ENCODE data around the gene RNGTT.
"Not testable (repeated sequence)": the region's sequence is repeated elsewhere in the genome, so short reads cannot be mapped to it uniquely, and the experiment has no call there.

The RNGTT gene

DNA sequence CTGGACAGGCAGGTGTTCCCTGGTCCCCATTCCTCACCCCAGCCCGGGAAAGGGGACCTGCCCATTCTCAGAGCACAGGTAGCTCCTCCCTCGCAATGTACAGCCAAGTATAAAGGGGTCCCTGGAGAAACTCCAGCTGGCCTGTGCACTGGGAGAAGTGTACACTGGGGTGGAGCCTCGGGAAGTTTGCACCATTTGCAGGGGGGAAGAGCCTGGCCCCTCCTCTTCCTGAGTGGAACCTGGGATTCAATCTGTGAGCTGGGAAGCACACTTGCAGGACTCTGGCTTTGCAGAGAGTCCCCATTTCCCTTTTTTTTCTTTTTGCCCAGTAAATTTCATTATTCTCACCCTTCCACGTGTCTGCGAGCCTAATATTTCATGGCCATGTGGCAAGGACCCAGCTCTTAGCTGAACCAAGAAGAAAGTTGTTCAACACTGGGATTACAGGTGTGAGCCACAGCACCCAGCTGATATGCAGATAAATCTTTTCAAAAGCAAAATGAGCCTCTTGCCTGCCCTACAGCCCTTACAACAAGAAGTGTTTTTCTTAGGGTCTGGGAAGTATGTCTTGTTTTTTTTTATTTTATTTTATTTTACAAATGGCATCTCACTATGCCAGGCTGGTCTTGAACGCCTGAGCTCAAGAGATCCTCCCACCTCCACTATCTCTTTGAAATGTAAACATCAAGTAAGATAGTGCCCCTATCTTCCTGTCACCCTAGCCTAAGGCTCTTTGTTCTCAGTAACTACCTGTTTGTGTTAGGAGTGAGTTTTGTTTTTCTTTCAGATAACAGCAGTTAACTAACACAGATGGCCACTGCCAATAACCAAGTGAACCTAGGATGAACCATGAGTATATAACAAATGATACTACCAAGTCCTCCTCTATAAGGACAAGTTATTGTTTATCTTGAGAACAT lies 9.3 kb upstream of the RNGTT start:
- DNase-seq (ENCODE audit: low read depth in 2 of 2): no peak

DNA sequence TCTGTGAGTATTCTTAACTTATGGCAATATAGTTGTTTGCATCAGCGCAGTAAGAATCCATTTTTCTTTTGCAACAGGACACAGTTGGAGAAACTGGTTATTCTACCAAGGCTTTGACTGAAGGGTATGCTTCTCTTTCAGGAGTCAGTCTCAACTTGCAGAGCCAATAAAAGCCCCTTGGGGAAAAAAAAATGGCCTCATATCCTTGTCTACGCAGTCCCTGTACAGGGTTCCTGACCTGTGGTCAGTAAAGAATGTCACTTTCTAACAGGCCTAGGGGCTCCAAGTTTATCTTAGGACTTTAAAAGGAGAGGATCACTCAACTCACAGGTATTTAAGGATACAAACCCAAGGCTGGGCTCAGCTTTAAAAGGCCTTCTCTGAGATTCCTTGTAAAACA lies 6.9 kb upstream of the RNGTT start:
- no peak for DNase-seq (ENCODE audit: low read depth in 2 of 2)

DNA sequence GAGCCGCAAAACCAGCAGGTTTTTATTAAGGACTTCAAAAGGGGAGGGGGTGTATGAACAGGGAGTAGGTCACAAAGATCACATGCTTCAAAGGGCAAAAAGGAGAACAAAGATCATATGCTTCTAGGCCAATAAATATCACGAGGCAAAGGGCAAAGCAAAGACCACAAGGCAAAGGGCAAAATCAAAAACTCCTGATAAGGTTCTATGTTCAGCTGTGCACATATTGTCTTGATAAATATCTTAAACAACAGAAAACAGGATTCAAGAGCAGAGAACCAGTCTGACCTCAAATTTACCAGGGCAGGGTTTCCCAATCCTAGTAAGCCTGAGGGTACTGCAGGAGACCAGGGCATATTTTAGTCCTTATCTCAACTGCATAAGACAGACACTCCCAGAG lies 5.8 kb upstream of the RNGTT start:
- DNase-seq (ENCODE audit: low read depth in 2 of 2): not testable (repeated sequence)

DNA sequence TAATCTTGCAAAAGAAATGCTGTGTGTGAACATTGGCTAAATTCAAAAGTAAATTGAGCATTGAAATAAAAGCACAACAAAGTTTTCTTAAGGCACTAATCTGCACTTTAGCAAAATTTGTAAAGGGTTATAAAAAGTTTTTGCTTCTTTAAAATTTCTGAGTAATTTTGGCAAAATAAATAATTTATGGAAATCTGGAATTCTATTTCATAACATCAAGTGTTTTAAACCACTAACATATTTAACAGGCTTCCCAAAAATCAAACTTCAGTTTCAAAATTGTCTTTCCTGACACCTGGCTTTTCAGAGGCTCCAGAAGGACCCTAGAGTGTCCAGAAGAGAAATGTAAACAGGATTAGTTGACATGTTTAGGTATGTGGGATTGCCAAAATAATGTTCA lies 4.5 kb upstream of the RNGTT start:
- no peak for DNase-seq (ENCODE audit: low read depth in 2 of 2)

DNA sequence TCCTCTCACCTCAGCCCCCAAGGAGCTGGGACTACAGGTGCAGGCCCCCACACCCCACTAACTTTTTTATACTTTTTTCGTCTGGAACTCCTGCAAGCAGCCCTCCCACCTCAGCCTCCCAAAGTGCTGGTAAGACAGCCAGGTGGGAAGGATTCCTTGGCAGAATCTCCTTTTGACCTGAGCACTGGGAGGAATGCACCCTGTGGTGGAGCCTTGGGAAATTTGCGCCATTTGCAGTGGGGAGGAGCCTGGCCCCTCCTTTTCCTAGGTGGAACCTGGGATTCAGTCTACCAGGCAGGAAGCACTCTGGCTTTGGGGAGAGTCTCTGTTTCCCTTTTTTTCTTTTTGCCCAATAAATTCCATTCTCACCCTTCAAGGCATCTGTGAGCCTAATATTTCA lies 2.3 kb upstream of the RNGTT start:
- DNase-seq (ENCODE audit: low read depth in 2 of 2): no peak

DNA sequence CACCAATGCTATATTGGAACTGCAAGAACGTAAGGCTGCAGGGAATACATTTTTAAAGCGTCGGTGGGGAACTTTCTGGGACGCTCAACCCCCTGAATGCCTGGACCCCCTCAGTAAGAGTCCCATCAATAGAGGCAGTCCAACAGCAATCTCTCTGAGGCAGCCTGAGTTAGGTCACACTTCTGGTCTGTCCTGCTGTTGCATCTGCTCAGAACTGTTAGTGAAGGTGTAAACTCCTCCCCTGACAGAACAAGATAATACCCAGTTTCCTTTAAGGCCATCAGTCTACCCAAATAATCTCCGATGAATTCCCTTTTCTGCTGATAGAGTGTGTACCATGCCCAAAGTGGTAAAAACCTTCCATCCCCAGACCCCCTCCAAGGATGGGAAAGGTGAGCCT lies 1.1 kb upstream of the RNGTT start:
- no peak for DNase-seq (ENCODE audit: low read depth in 2 of 2)

DNA sequence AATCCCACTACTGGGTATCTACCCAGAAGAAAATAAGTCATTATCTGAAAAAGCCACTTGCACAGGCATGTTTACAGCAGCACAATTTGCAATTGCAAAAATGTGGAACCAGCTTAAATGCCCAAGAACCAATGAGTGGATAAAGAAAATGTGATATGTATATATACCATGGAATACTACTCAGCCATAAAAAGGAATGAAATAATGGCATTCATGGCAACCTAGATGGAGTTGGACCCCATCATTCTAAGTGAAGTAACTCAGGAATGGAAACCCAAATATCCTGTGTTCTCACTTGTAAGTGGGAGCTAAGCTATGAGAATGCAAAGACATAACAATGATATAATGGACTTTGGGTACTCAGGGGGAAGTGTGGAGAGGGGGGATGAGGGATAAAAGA lies 4.6 kb downstream of the RNGTT start:
- DNase-seq (ENCODE audit: low read depth in 2 of 2): no peak

DNA sequence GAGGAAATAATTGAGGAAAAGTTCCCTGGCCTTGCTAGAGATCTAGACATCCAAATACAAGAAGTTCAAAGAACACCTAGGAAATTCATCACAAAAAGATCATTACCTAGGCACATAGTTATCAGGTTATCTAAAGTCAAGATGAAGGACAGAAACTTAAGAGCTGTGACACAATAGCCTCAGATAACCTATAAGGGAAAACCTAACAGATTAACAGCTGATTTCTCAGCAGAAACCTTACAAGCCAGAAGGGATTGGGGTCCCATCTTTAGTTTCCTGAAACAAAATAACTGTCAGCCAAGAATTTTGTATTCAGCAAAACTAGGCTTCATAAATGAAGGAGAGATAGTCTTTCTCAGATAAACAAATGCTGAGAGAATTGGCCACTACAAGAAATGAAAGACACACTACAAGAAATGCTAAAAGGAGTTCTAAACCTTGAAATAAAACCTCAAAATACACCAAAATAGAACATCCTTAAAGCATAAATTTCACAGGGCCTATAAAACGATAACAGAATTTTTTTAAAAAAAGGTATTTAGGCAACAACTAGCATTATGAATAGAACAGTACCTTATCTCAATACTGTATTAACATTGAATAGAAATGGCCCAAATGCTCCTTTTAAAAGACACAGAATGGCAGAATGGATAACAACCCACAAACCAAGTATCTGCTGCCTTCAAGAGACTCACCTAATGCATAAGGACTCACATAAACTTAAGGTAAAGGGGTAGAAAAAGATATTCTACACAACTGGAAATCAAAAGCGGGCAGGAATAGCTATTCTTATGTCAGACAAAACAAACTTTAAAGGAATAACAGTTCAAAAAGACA lies 9.7 kb downstream of the RNGTT start:
- no peak for DNase-seq (ENCODE audit: low read depth in 2 of 2)

DNA sequence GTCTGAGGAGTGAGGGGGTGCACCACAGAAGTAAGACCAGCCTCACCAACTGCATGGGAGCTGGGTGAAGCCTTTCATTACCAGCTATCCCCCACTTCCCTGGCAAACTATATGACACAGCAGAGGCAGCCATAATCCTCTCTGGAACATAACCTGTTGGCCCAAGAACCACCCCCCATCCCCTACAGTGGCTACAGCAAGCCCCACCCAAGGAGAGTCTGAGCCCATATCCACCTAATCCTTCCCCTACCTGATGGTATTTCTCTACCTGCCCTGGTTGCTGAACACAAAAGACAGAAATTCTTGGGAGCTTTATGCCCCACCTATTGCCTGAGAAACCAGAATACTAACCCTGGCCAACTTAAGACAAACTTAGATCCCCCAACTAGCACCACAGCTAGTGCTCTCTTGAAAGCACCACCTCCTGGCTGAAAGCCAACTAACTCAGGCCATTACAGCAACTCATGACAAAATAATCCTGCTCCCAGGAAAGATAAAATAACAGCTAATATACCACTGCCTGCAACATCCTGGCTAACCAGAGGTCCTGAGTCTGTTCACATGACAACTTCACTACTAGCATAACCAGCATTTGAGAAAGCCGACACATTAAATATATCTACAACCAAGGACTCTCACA lies 11.2 kb downstream of the RNGTT start:
- DNase-seq (ENCODE audit: low read depth in 2 of 2): no peak

DNA sequence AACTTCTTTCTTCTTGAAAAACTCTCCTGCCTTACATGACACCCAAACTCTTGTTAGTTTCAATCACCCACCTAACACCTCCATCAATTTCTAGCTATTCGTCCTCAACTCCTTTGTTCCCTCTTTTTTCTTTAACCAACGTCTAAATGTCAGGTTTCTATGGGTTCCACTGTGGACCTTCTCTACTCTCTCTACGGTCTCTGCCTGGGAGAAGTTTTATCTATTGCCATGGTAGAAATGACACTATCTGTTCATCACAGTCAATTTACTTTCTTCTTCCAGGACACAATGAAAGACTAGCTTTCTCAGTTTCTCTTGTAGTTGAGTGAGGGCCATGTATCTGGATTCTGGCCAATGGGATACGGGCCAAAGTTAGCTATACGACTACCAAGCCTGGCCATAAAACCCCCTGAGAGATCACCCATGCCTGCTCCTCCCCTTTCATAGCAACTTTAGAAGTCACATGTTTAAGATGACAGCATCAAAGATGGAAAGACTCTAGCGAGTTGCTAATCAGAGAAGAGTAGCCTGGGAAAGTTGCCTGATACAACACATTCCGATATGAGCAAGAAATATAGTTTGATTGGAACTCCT lies 17.9 kb downstream of the RNGTT start:
- DNase-seq (ENCODE audit: low read depth in 2 of 2): no peak

DNA sequence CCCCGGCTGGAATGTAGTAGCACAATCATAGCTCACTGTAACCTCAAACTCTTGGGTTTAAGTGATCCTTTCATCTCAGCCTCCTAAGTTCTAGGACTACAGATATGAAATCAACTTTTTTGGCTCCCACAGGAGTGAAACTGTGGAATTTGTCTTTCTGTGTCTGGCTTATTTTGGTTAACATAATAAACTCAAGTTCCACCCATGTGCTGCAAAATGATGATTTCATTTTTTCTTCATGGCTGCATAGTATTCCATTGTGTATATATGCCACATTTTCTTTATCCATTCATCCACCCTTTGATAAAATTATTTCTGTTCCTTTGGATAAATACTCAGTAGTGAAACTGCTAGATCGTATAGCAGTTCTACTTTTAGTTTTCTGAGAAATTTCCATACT lies 29.9 kb downstream of the RNGTT start:
- DNase-seq (ENCODE audit: low read depth in 2 of 2): no peak

DNA sequence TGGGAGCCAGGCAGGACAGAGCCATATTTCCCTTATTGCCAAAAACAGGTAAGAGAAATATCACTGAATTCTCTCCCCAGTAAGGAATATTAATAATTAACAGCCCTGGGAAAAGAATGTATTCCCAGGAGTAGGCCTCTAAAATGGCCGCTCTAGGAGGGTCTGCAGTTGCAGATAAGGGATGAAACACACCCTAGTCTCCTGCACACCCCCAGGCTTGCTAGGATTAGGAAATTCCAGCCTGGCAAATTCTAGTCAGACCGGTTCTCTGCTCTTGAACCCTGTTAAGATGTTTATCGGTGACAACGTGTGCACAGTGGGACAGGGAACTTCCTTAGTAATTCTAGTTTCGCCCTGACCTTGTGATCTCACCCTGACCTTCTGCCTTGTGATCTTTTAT lies 31.4 kb downstream of the RNGTT start:
- not testable (repeated sequence) for DNase-seq (ENCODE audit: low read depth in 2 of 2)

DNA sequence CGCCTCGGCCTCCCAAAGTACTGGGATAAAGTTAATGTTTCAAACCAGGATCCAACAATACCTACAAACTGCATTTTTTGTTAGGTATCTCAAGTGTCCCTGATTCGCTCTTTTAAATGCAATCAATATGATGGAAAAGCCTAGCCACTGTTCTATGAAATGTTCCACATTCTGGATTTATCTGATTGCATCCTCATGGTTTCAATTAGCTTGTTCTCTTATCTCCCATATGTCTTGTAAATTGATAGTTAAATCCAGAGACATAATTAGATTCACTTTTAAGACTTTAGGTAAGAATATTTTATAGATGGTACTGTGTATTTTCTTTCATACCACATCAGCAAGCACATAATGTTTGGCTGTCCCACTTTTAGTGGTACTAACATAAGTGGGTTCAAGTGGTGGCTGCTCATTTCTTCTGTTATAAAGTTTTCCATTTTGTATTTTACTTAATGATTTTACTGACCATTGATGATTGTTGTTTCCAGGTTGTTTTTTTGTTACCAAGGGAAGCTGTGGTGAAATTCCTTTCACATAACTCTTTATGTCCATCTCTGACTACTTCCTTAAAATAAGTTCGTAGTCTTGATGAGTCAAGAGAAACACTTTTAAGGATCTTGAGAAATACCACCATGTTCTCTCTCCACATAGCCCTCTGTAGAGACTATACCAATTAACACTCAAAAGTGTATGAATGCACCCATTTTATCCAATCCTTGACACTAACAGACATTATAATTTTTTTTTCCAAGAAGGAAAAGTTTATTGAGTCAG lies 40.5 kb downstream of the RNGTT start:
- no peak for DNase-seq (ENCODE audit: low read depth in 2 of 2)

DNA sequence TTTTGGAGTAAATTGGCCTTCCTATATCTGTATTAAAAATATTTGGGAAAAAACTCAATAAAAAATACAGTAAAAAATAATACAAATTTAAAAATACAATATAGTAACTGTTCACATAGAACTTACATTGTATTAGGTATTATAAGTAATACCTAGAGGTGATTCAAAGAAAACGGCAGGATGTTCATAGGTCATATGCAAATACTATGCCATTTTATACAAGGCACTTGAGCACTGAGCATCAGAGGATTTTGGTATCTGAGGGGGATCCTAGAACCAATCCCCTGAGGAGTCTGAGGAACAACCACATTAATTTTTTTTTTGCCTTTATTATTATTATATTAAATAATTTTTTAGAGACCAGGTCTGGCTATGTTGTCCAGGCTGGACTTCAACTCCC lies 41.7 kb downstream of the RNGTT start:
- DNase-seq (ENCODE audit: low read depth in 2 of 2): no peak

DNA sequence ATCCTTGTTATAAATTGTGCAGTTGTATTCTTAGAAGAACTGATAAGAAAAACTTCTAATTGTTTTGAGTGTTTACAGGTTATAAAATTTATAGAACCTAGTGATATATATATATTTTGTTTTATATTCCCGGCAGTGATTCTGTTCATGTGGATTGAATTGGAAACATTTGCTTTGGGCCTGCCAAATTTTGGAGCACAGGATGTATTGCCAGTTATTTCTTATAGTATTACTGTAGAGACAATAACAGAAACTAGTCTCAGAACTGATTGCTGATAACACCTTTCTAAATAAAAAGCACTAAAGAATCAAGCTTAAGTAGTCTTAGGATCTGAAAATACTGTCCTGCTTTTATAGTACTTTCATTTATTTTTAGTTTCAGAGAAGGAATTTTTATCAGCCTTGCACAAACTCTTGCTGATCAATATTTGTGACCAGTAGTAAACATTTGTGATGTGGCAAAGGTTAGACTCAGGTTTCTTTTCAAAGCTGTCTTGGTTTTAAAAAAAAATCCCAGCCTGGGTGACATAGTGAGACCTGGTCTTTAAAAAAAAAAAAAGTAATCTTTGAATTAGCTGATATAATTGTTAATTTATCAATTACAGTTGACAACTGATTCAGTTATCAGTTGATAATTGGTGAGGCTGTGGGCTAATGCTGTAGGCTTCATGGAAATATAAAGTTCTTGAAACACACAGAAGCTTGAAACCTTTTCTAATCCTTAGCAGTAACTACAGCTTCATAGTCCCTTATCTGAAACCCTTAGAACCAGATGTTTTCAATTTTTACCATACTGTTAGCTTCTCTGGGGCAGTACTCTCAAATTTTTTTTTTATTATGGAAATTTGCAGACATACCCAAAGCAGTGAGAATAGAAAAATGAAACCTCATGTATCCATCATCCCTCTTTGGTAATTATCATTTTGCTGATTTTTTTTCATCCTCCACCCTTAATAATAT lies 42.4 kb downstream of the RNGTT start:
- DNase-seq (ENCODE audit: low read depth in 2 of 2): no peak

DNA sequence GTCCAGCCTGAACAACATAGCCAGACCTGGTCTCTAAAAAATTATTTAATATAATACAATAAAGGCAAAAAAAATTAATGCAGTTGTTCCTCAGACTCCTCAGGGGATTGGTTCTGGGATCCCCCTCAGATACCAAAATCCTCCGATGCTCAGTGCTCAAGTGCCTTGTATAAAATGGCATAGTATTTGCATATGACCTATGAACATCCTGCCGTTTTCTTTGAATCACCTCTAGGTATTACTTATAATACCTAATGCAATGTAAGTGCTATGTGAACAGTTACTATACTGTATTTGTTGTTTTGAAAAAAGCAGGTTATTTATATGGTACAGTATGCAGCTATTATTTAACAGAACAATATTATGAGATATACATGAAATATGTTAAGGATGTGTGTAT lies 43.3 kb downstream of the RNGTT start:
- no peak for DNase-seq (ENCODE audit: low read depth in 2 of 2)

DNA sequence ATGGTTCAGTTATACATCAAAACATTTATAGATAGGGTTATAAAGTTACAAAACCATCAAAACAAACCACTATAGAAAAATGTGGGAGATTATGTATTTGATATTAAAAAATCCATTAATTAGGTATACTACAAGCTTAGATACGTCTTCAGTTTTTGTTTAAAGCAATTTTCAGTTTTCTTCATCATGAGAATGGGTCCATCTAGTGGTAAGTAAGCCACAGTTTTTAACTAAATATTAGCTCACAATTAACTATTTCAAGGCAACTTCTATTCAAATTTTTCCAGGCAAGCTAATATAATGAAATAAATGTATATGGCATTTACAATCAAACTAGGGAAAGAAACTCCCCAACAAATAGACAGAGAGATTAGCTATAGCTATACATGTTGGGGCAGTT lies 44.4 kb downstream of the RNGTT start:
- no peak for DNase-seq (ENCODE audit: low read depth in 2 of 2)

DNA sequence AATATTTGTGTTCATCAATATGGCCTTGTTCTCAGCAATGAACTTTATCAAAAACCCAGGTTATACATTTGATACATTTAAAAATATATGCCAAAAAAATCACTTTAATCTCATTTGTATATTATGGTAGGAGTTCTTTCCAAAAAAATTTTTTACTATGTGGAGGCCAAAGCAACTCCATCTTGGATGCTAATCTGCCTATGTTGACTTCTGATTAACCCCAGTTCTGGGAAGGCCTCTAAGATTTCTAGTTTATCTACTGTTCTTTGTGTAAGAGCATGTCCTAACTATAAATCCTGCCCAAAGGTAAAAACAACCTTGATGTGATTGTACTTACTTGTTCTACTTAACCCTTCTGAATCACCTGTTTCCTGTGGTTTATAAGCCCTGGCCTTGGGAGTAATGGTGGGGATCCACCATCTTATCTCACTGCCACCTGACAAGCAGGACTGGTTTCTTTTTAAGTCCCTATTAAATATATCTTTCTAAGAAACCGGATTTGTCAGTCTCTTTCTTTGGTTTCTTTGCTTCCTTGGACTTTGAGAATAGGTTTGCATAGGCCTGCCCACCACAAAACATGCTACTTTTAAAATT lies 46.7 kb downstream of the RNGTT start:
- DNase-seq (ENCODE audit: low read depth in 2 of 2): no peak

DNA sequence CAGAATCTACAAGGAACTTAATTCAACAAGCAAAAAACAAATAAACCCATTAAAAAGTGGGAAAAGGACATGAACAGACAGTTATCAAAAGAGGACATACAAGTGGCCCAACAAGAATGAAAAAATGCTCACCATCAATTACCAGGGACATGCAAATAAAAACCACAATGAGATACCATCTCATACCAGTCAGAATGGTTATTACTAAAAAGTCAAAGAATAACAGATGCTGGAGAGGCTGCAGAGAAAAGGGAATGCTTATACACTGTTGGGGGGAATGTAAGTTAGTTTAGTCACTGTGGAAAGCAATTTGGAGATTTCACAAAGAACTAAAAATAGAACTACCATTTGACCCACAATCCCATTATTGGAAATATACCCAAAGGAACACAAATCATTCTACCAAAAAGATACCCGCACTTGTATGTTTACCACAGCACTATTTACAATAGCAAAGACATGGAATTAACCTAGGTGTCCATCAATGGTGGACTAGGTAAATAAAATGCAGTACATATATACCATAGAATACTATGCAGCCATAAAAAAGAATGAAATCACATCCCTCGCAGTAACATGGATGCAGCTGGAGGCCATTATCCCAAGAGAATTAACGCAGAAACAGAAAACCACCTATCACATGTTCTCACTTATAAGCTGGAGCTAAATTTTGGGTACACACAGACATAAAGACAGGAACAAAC lies 48.4 kb downstream of the RNGTT start:
- no peak for DNase-seq (ENCODE audit: low read depth in 2 of 2)
